Measurements from ENCODE around the gene KIAA0040.
"Not testable (repeated sequence)": the region's sequence is repeated elsewhere in the genome, so short reads cannot be mapped to it uniquely, and the experiment has no call there.

KIAA0040 gene

DNA sequence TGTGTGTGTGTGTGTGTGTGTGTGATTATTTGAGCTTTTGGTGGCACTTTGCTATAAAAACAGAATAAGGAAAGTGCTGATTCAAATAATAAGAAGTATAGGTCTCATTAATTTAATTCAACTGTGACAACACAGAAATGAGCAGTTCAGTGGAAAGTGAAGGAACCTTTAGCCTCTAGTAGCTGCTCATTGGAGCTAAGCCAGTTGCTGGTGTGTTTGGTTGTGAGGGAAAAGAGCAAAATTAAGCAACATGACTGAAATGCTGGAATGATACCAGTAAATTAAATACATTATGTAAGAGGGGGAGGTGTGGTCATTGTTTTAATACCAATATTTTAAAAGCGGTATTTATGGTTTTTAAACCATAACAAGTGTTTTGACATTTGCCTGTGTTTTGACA is 55.2 kb downstream of the KIAA0040 start:
- no peak for DNase-seq

- no peak for DNase-seq
Observed at GRCh38 chr1:175136246-175136645, 56.3 kb downstream of the KIAA0040 start.

GRCh38 chr1:175134500-175134899 is 58.1 kb downstream of the KIAA0040 start:
- DNase-seq, result no peak

DNA sequence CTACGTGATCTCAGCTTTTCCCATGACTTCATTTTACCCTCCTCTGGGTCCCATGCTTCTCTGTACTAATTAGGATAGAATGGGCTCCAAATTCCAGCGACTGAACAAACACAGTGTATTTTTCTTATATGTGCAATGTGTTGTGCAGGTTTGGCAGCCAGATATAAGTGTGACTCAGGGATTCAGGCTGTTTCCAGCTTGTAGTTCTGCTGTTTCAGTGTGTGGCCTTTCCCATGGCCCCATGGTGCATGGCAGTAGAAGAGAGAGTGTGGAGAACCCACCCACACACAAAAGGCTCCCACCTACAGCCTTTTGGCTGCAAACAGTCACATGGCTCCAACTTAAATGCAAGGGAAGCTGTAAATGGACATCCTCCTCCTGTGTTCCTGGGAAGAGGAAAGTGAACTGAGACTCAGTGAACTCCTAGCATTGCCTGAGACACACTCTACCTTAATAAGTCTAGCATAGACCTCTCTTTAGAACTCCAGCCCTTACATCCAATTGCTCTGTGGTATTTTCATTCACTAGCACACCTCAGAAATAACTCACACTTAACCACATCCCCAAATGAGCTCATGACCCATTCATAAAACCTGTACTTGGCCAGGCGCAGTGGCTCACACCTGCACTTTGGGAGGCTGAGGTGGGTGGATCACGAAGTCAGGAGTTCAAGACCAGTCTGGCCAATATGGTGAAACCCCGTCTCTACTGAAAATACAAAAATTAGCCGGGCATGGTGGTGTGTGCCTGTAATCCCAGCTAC is 58.7 kb downstream of the KIAA0040 start:
- no peak for DNase-seq

- no peak for DNase-seq
Observed at GRCh38 chr1:175132436-175132835, 60.1 kb downstream of the KIAA0040 start.

GRCh38 chr1:175131095-175131494 is 61.5 kb downstream of the KIAA0040 start:
- no peak for DNase-seq

DNA sequence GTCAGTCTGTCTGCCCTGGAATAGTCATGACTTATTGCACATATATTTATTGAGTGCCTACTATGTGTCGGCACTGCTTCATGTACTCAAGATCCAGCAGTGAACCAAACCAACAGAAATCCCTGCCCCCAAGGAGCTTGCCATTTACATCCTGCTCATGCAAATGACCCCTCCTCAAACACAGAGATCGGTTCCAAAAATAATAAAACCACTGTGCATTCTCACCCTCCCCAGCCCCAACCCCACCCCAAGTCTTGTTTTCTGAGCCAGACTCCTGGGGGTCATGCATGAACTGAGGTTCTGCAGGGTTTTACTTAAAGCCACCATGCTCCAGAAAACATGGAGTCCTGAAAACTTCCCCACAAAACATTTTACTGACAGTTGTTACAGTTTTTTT is 61.9 kb downstream of the KIAA0040 start:
- no peak for DNase-seq

- no peak for DNase-seq
Observed at GRCh38 chr1:175129997-175130648, 62.5 kb downstream of the KIAA0040 start.

- no peak for DNase-seq
Observed at GRCh38 chr1:175129644-175129996, 63.0 kb downstream of the KIAA0040 start.

DNA sequence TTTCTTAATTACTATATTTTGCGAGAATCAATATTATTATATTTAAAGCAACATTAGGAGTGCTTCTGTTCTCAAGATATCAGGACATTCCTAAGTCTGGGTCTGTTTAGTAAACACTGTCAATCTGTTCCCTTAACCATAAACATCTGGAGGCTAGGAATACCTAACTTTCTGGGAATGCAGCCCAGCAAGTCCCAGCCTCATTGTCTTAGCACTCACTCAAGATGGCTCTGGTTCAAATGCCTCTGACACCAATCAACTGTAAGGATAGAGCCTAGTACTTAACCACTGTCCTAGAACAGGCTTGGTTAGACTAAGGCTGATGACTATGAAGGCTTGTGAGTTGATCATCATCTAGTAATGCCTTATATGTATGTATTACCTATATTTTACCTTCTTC is 63.4 kb downstream of the KIAA0040 start:
- no peak for DNase-seq

- no peak for DNase-seq
Observed at GRCh38 chr1:175128523-175128922, 64.1 kb downstream of the KIAA0040 start.

DNA sequence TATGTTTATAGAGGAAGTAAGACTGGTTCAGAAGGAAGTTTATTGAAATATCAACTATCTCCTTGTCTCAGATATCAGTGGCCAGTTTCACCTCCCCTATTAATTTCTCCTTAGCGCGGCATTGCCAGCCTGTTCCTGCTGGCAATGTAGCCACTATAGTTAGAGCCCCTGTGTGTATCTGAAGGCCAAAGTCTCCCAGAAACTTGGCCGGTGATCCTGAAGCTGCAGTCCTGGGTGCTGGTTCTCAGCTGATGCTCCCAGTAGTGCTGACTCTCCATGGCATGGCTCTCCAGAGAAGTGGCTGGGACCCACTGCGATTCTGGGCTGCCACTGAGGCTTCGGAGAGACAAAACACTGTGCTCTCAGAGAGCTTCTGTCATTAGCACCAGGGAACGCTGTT is 65.0 kb downstream of the KIAA0040 start:
- no peak for DNase-seq

- DNase-seq, result no peak
Observed at GRCh38 chr1:175126347-175126746, 66.2 kb downstream of the KIAA0040 start.

DNA sequence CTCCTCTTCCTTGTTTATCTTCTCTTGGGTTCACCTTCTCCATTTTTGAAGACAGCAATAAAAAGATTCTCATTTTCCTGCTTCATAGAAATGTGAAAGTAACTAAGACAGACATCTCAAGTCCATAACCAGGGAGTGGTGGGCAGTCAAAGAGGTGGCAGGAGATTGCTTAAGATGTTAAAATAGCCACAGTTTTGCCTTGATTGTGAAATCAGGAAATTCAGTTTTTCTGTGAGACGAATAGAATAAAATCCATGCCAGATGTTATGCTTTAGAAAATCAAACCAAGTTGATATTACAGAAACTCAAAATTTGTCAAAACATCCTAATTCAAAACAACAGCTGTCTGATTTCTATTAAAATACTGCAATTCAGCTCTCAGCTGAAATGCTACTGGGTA is 67.7 kb downstream of the KIAA0040 start:
- DNase-seq, result no peak

- DNase-seq, result no peak
Observed at GRCh38 chr1:175120511-175120910, 72.1 kb downstream of the KIAA0040 start.

GRCh38 chr1:175118375-175119367 is 73.9 kb downstream of the KIAA0040 start:
- no peak for DNase-seq

GRCh38 chr1:175116903-175117302 is 75.7 kb downstream of the KIAA0040 start:
- DNase-seq, result no peak

GRCh38 chr1:175116210-175116798 is 76.3 kb downstream of the KIAA0040 start:
- DNase-seq, result no peak

DNA sequence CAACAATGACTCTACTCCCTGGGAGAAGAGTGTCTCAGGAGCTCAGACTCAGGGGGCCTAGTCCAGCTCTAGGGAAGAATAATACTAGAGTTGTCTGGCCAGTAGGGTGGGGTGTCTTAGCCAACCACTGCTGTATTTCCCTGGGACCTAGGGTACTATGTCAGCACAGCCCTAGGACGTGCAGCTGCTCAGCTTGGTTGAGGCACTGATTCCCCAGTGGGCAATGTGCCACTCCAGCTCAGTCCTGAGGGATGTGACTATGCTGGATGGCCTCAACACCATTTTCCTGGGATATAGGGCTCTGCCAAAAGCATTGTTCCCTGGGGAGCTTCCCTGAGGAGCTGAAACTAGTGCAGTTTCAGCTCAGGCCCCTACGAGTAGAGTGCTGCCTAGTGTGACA is 77.6 kb downstream of the KIAA0040 start:
- DNase-seq, result no peak

- not testable (repeated sequence) for DNase-seq
Observed at GRCh38 chr1:175108331-175108820, 84.2 kb downstream of the KIAA0040 start.
